ENCODE data around the gene KIF24.

The KIF24 gene, protein sequence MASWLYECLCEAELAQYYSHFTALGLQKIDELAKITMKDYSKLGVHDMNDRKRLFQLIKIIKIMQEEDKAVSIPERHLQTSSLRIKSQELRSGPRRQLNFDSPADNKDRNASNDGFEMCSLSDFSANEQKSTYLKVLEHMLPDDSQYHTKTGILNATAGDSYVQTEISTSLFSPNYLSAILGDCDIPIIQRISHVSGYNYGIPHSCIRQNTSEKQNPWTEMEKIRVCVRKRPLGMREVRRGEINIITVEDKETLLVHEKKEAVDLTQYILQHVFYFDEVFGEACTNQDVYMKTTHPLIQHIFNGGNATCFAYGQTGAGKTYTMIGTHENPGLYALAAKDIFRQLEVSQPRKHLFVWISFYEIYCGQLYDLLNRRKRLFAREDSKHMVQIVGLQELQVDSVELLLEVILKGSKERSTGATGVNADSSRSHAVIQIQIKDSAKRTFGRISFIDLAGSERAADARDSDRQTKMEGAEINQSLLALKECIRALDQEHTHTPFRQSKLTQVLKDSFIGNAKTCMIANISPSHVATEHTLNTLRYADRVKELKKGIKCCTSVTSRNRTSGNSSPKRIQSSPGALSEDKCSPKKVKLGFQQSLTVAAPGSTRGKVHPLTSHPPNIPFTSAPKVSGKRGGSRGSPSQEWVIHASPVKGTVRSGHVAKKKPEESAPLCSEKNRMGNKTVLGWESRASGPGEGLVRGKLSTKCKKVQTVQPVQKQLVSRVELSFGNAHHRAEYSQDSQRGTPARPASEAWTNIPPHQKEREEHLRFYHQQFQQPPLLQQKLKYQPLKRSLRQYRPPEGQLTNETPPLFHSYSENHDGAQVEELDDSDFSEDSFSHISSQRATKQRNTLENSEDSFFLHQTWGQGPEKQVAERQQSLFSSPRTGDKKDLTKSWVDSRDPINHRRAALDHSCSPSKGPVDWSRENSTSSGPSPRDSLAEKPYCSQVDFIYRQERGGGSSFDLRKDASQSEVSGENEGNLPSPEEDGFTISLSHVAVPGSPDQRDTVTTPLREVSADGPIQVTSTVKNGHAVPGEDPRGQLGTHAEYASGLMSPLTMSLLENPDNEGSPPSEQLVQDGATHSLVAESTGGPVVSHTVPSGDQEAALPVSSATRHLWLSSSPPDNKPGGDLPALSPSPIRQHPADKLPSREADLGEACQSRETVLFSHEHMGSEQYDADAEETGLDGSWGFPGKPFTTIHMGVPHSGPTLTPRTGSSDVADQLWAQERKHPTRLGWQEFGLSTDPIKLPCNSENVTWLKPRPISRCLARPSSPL (N-terminal part only)

GRCh38 chr9:34328987-34329832, at the start of gene KIF24, which contains the start of gene NUDT2:
Gene KIF24, minus strand, starts transcription at chr9:34329268. Its CDS starts 17,922 bp downstream, at chr9:34311346.
Gene NUDT2, plus strand, starts transcription at chr9:34329569. Its CDS starts 9,471 bp downstream, at chr9:34339040.
- Mint-ChIP-seq H3K27ac (peak within 1 kb of the TSS; percentile 99), H3K9me3 (no peaks in the 10 kb centered on the region), H3K27me3 (ENCODE audit: low read depth) (no peaks in the 10 kb centered on the region), H3K4me3 (peak within 1 kb of the TSS; percentile 97), H3K36me3 (ENCODE audit: low read depth) (no peaks in the 10 kb centered on the region), H3K4me1 (ENCODE audit: low read depth) (peaks cover 26% of the 10 kb centered on the region)
- peak; percentile 98 for DNase-seq (ENCODE audit: low spot score)

GRCh38 chr9:34378376-34379060, 49.5 kb upstream of the KIF24 start:
- DNase-seq (ENCODE audit: low spot score), result no peak
- Mint-ChIP-seq H3K27me3 (ENCODE audit: low read depth) (no peaks in the 10 kb centered on the region), H3K4me1 (ENCODE audit: low read depth) (peaks cover 29% of the 10 kb centered on the region), H3K36me3 (ENCODE audit: low read depth) (no peaks in the 10 kb centered on the region), H3K27ac (no peak overlapping the region), H3K4me3 (peak overlapping the region; percentile 42), H3K9me3 (no peaks in the 10 kb centered on the region)

- no peak for DNase-seq (ENCODE audit: low spot score)
- Mint-ChIP-seq H3K27me3 (ENCODE audit: low read depth) (no peaks in the 10 kb centered on the region), H3K4me3 (peak overlapping the region; percentile 90), H3K27ac (no peak overlapping the region), H3K9me3 (no peaks in the 10 kb centered on the region), H3K36me3 (ENCODE audit: low read depth) (no peaks in the 10 kb centered on the region), H3K4me1 (ENCODE audit: low read depth) (peaks cover 29% of the 10 kb centered on the region)
Measured at GRCh38 chr9:34377404-34377746, 48.3 kb upstream of the KIF24 start.

DNA sequence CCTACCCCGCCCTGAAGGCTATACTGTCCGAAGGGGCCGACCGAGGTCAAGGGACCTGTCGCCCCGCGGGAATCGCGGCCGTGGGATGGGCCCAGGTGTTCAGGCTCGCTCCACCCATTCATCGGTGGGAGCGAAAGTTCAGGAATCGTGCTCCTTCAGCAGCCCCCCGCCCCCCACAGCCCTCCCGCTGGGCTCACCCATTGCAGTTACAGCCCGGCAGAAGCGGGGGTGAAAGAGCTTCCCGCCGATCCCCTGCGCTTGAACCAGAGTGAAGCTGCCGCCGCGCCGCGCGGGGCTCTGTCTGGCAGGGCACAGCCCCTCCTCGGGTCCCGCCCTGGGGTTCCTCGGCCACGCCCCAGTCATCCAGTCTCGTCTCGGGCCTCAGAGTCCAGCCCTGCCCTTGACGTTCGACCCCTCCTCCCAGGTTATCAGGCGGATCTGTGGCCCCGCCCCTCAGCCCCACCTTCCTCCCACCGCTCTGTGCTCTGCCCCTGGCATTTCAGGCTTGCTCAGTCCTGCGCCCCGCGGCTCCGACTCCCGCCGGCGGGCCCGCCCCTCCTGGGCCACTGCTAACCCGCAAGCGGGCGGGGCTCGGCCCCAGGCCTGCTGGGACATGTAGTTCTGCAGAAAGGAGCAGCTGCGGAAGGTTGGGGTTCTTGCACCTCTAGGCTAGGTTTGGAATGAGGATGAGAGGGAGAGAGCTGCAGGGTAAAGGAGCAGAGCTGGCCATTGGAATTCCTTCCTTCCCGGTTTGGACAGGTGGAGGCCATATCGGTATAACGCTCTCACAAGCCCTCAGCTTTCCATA, 47.7 kb upstream of the KIF24 start, which contains the start of gene MYORG:
Gene MYORG, minus strand, starts transcription at position 303 of the 808 bp plus-strand sequence. CDS start 3,955 bp downstream, outside the sequence.
- Mint-ChIP-seq H3K36me3 (ENCODE audit: low read depth) (no peaks in the 10 kb centered on the region), H3K4me1 (ENCODE audit: low read depth) (peaks cover 29% of the 10 kb centered on the region), H3K27ac (peak within 1 kb of the TSS; percentile 72), H3K27me3 (ENCODE audit: low read depth) (no peaks in the 10 kb centered on the region), H3K4me3 (peak within 1 kb of the TSS; percentile 90), H3K9me3 (no peaks in the 10 kb centered on the region)
- DNase-seq (ENCODE audit: low spot score), result peak; percentile 98

- H3K36me3 Mint-ChIP-seq (ENCODE audit: low read depth), result peaks cover 2% of the 10 kb centered on the region
- H3K4me3 Mint-ChIP-seq, result peak overlapping the region; percentile 90
- no peaks in the 10 kb centered on the region for H3K27me3 Mint-ChIP-seq (ENCODE audit: low read depth)
- H3K27ac Mint-ChIP-seq, result peak overlapping the region; percentile 72
- DNase-seq (ENCODE audit: low spot score), result peak; percentile 30
- peaks cover 27% of the 10 kb centered on the region for H3K4me1 Mint-ChIP-seq (ENCODE audit: low read depth)
- H3K9me3 Mint-ChIP-seq, result no peaks in the 10 kb centered on the region
Measured at GRCh38 chr9:34375901-34376595, 47.0 kb upstream of the KIF24 start.

- H3K27ac Mint-ChIP-seq, result no peak overlapping the region
- H3K27me3 Mint-ChIP-seq (ENCODE audit: low read depth), result no peaks in the 10 kb centered on the region
- H3K36me3 Mint-ChIP-seq (ENCODE audit: low read depth), result peaks cover 2% of the 10 kb centered on the region
- no peak for DNase-seq (ENCODE audit: low spot score)
- peak overlapping the region; percentile 90 for H3K4me3 Mint-ChIP-seq
- no peaks in the 10 kb centered on the region for H3K9me3 Mint-ChIP-seq
- peaks cover 21% of the 10 kb centered on the region for H3K4me1 Mint-ChIP-seq (ENCODE audit: low read depth)
Measured at GRCh38 chr9:34374905-34375552, 46.0 kb upstream of the KIF24 start.

GRCh38 chr9:34374339-34374738, 45.3 kb upstream of the KIF24 start:
- peaks cover 2% of the 10 kb centered on the region for H3K36me3 Mint-ChIP-seq (ENCODE audit: low read depth)
- DNase-seq (ENCODE audit: low spot score), result no peak
- no peaks in the 10 kb centered on the region for H3K27me3 Mint-ChIP-seq (ENCODE audit: low read depth)
- no peaks in the 10 kb centered on the region for H3K9me3 Mint-ChIP-seq
- no peak overlapping the region for H3K27ac Mint-ChIP-seq
- H3K4me3 Mint-ChIP-seq, result no peak overlapping the region
- peaks cover 15% of the 10 kb centered on the region for H3K4me1 Mint-ChIP-seq (ENCODE audit: low read depth)

GRCh38 chr9:34373749-34374148, 44.7 kb upstream of the KIF24 start:
- no peak overlapping the region for H3K27ac Mint-ChIP-seq
- H3K36me3 Mint-ChIP-seq (ENCODE audit: low read depth), result peaks cover 2% of the 10 kb centered on the region
- H3K4me3 Mint-ChIP-seq, result no peak overlapping the region
- H3K4me1 Mint-ChIP-seq (ENCODE audit: low read depth), result peaks cover 13% of the 10 kb centered on the region
- peaks cover 1% of the 10 kb centered on the region for H3K9me3 Mint-ChIP-seq
- DNase-seq (ENCODE audit: low spot score), result no peak
- H3K27me3 Mint-ChIP-seq (ENCODE audit: low read depth), result no peaks in the 10 kb centered on the region

DNA sequence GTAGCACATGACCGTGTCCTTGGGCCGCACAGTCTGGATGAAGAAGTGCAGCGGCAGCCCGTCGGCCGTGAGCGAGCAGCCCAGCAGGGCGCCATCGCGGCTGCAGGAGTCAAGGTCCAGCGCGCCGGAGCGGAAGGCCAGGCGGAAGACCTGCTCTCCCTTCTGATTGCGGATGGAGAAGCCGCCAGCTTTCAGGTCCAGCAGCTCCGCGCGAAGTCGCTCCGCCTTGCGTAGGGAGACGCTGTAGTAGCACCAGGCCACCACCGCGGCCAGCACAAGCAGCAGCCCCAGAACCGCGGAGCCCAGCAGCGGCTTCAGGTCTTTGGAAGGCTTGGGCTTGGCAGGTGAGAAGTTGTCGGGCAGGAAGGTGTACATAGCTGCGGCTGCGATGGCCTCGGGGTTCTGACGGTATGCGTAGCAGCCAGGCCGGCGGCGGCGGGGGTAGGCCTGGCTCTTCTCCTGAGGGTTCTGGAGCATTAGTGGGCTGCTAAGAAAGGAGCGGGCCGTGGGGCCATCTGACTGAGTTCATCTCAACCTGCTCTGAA, 43.5 kb upstream of the KIF24 start:
- no peak overlapping the region for H3K27ac Mint-ChIP-seq
- peaks cover 8% of the 10 kb centered on the region for H3K4me1 Mint-ChIP-seq (ENCODE audit: low read depth)
- no peak overlapping the region for H3K4me3 Mint-ChIP-seq

DNA sequence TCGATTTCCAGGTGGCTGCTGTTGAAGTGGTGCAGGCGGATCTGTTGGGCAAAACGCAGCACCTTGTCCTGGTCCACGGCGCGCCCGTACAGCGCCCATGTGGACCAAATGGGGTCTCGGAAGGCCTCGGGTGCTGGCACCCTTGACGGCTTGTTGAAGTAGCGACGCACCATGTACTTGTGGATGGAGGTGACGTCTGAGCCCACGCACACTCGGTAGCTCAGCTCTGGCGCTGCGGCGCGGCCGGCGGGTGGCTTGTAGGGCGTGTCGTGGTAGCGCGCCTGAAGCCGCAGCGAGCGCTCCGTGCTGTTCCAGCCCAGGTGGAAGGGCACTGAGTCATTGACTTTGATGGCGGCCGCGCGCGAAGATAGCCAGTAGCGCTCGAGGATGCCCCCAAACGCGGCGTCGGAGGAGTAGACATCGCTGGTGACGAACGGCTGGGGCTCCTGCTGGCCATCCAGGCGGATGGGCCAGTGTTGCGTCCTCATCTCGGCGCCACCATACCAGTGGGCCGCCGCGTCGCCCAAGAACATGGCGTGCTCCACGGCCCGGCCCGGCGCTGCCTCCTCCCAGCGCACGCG, 42.9 kb upstream of the KIF24 start:
- Mint-ChIP-seq H3K27ac (no peak overlapping the region), H3K9me3 (peaks cover 6% of the 10 kb centered on the region), H3K27me3 (ENCODE audit: low read depth) (no peaks in the 10 kb centered on the region), H3K4me3 (no peak overlapping the region), H3K4me1 (ENCODE audit: low read depth) (peaks cover 7% of the 10 kb centered on the region), H3K36me3 (ENCODE audit: low read depth) (peaks cover 7% of the 10 kb centered on the region)
- no peak for DNase-seq (ENCODE audit: low spot score)

More for the DNA sequence above, 43.5 kb upstream of the KIF24 start:
- no peak for DNase-seq (ENCODE audit: low spot score)
- H3K36me3 Mint-ChIP-seq (ENCODE audit: low read depth), result peaks cover 7% of the 10 kb centered on the region
- no peaks in the 10 kb centered on the region for H3K27me3 Mint-ChIP-seq (ENCODE audit: low read depth)
- peaks cover 6% of the 10 kb centered on the region for H3K9me3 Mint-ChIP-seq

Measured in T-helper 2 cell treated with Interferon-gamma antibody and Interleukin-4, amounts not matched to agents 5 μg/mL and 100 μg/mL, for 36 hours (primary cell).